ENCODE measurements around the gene SNAP91.

Gene SNAP91

DNA sequence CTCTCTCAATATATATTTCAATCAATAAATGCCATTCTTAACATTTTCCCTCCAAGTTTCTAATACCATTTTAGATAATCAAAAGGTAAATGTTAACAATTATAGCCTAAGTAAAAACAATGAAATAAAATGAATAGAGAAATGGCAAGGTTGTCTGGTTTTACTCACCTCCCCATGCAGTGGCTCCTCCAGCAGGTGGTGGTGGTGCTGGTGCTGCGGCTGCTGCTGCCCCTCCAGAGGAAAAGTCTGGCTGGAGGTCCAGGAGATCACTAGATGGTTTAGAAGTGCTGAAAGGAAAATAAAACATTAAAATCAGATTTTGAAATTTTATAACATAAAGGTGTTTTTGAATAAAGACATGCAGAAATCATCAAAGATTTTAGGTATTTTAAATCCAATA lies 103.4 kb downstream of the SNAP91 start:
- H3K14ac ChIP-seq (ENCODE audit: low read length) = no peak overlapping the region
- no peak overlapping the region for H4K8ac ChIP-seq (ENCODE audit: low read depth, low read length)
- no peak overlapping the region for H2BK12ac ChIP-seq (ENCODE audit: low read length)
- no peaks in the 10 kb centered on the region for H3K79me1 ChIP-seq (ENCODE audit: low read depth, low read length)
- no peak overlapping the region for H4K91ac ChIP-seq (ENCODE audit: low read depth, low read length, poor library complexity)
- no peaks in the 10 kb centered on the region for H3K9me3 ChIP-seq (replicated peaks in 1 of 2; ENCODE audit: control insufficient read depth in 2 of 2, insufficient read depth in 1 of 2, low read depth in 1 of 2, low read length in 2 of 2)
- no peak overlapping the region for H3K23ac ChIP-seq (ENCODE audit: low read depth, low read length, poor library complexity)
- no peak overlapping the region for H3K18ac ChIP-seq (ENCODE audit: low read length)
- no peak overlapping the region for H2AFZ ChIP-seq (ENCODE audit: low read length)
- no peak overlapping the region for H3K4ac ChIP-seq (ENCODE audit: low read length)
- no peak overlapping the region for H3K27ac ChIP-seq (replicated peaks; ENCODE audit: low read length)
- H3K9ac ChIP-seq (ENCODE audit: low read depth, low read length, poor library complexity) = no peak overlapping the region
- no peaks in the 10 kb centered on the region for H3K27me3 ChIP-seq (ENCODE audit: control insufficient read depth in 3 of 3, insufficient read depth in 3 of 3, low read depth in 1 of 3, low read length in 3 of 3)
- no peaks in the 10 kb centered on the region for H3K4me1 ChIP-seq (ENCODE audit: control insufficient read depth in 2 of 2, insufficient read depth in 1 of 2, low read depth in 1 of 2, low read length in 2 of 2)
- H2AK5ac ChIP-seq (ENCODE audit: low read depth, low read length) = no peak overlapping the region
- no CpG with 5 or more reads among the region's 1 CpG for WGBS, 2 donors (ENCODE audit: extremely low coverage in 2 of 2, insufficient read length in 2 of 2, insufficient replicate concordance in 1 of 2)
- H2BK5ac ChIP-seq (ENCODE audit: low read length) = no peak overlapping the region
- no peak overlapping the region for H3K4me2 ChIP-seq (ENCODE audit: insufficient read depth, low read length, poor library complexity, severe bottlenecking)
- no peak overlapping the region for H2BK15ac ChIP-seq (ENCODE audit: low read length)
- DNase-seq (ENCODE audit: low spot score) = no peak
- no peaks in the 10 kb centered on the region for H3K36me3 ChIP-seq (replicated peaks in 1 of 2; ENCODE audit: control insufficient read depth in 2 of 2, insufficient read depth in 2 of 2, low read length in 2 of 2)
- no peak overlapping the region for H2BK120ac ChIP-seq (ENCODE audit: low read depth, low read length)
- no peak overlapping the region for H3K4me3 ChIP-seq (ENCODE audit: low read length in 2 of 2)

DNA sequence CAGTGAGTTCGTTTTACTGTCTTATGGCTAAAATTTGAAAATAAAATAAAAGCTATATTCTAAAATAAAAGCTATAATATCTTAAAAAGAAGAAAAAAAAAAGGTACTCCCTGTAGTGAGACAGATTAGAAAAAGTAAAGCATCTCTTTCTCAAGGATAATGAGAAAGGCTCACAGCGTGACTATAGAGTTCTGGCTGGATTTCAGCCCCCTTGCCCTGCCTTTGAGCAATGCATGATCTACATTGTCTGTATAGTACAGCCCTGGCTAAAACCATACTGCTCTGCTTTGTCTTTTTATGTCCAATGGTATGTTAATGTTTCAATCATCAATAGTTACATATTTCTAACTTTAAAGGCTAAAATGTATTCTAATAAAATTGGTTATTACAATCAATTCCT lies 105.3 kb downstream of the SNAP91 start:
- Histone ChIP-seq H3K4me1 (ENCODE audit: control insufficient read depth in 2 of 2, insufficient read depth in 1 of 2, low read depth in 1 of 2, low read length in 2 of 2) (no peaks in the 10 kb centered on the region), H3K14ac (ENCODE audit: low read length) (no peak overlapping the region), H3K9ac (ENCODE audit: low read depth, low read length, poor library complexity) (no peak overlapping the region), H2BK15ac (ENCODE audit: low read length) (no peak overlapping the region), H3K27ac (replicated peaks; ENCODE audit: low read length) (no peak overlapping the region), H2AK5ac (ENCODE audit: low read depth, low read length) (no peak overlapping the region), H2BK5ac (ENCODE audit: low read length) (no peak overlapping the region), H4K8ac (ENCODE audit: low read depth, low read length) (no peak overlapping the region), H2BK12ac (ENCODE audit: low read length) (no peak overlapping the region), H3K36me3 (replicated peaks in 1 of 2; ENCODE audit: control insufficient read depth in 2 of 2, insufficient read depth in 2 of 2, low read length in 2 of 2) (no peaks in the 10 kb centered on the region), H3K4ac (ENCODE audit: low read length) (no peak overlapping the region), H4K91ac (ENCODE audit: low read depth, low read length, poor library complexity) (no peak overlapping the region), H3K4me2 (ENCODE audit: insufficient read depth, low read length, poor library complexity, severe bottlenecking) (no peak overlapping the region), H3K23ac (ENCODE audit: low read depth, low read length, poor library complexity) (no peak overlapping the region), H2BK120ac (ENCODE audit: low read depth, low read length) (no peak overlapping the region), H2AFZ (ENCODE audit: low read length) (no peak overlapping the region), H3K27me3 (ENCODE audit: control insufficient read depth in 3 of 3, insufficient read depth in 3 of 3, low read depth in 1 of 3, low read length in 3 of 3) (no peaks in the 10 kb centered on the region), H3K9me3 (replicated peaks in 1 of 2; ENCODE audit: control insufficient read depth in 2 of 2, insufficient read depth in 1 of 2, low read depth in 1 of 2, low read length in 2 of 2) (no peaks in the 10 kb centered on the region), H3K79me1 (ENCODE audit: low read depth, low read length) (no peaks in the 10 kb centered on the region), H3K18ac (ENCODE audit: low read length) (no peak overlapping the region), H3K4me3 (ENCODE audit: low read length in 2 of 2) (no peak overlapping the region)
- DNase-seq (ENCODE audit: low spot score) = no peak
- no CpG with 5 or more reads among the region's 2 CpGs for WGBS, 2 donors (ENCODE audit: extremely low coverage in 2 of 2, insufficient read length in 2 of 2, insufficient replicate concordance in 1 of 2)

DNA sequence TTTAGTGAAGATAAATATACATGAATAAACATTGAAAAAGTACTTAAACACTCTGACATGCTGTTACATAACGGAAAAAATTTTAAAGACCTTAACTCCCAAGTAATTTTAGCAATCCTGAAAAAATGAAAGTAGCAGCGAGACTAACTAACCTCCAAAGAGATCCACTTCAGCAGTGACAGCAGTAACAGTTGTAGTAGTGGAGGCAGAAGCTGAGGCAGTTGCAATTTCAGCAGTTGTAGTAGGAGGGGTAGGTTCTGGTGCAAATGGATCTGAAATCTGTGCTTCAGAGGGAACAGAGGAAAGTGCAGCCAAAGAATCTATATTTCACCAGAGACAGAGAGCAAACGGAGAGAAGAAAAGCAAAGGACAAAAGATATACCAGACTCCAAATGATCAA lies 107.8 kb downstream of the SNAP91 start:
- no peaks in the 10 kb centered on the region for H3K79me1 ChIP-seq (ENCODE audit: low read depth, low read length)
- no peak overlapping the region for H4K8ac ChIP-seq (ENCODE audit: low read depth, low read length)
- no peak overlapping the region for H4K91ac ChIP-seq (ENCODE audit: low read depth, low read length, poor library complexity)
- no CpG with 5 or more reads among the region's 3 CpGs for WGBS, 2 donors (ENCODE audit: extremely low coverage in 2 of 2, insufficient read length in 2 of 2, insufficient replicate concordance in 1 of 2)
- no peak overlapping the region for H3K9ac ChIP-seq (ENCODE audit: low read depth, low read length, poor library complexity)
- H3K27ac ChIP-seq (replicated peaks; ENCODE audit: low read length) = no peak overlapping the region
- H2AFZ ChIP-seq (ENCODE audit: low read length) = no peak overlapping the region
- no peak overlapping the region for H2AK5ac ChIP-seq (ENCODE audit: low read depth, low read length)
- no peak overlapping the region for H2BK15ac ChIP-seq (ENCODE audit: low read length)
- peaks cover 0 to 2% of the 10 kb centered on the region in 2 donors for H3K4me1 ChIP-seq (ENCODE audit: control insufficient read depth in 2 of 2, insufficient read depth in 1 of 2, low read depth in 1 of 2, low read length in 2 of 2)
- H2BK12ac ChIP-seq (ENCODE audit: low read length) = no peak overlapping the region
- H3K4ac ChIP-seq (ENCODE audit: low read length) = no peak overlapping the region
- no peak overlapping the region for H3K4me3 ChIP-seq (ENCODE audit: low read length in 2 of 2)
- no peak overlapping the region for H3K23ac ChIP-seq (ENCODE audit: low read depth, low read length, poor library complexity)
- no peaks in the 10 kb centered on the region for H3K36me3 ChIP-seq (replicated peaks in 1 of 2; ENCODE audit: control insufficient read depth in 2 of 2, insufficient read depth in 2 of 2, low read length in 2 of 2)
- no peak overlapping the region for H3K4me2 ChIP-seq (ENCODE audit: insufficient read depth, low read length, poor library complexity, severe bottlenecking)
- H3K27me3 ChIP-seq (ENCODE audit: control insufficient read depth in 3 of 3, insufficient read depth in 3 of 3, low read depth in 1 of 3, low read length in 3 of 3) = no peaks in the 10 kb centered on the region
- no peak overlapping the region for H3K14ac ChIP-seq (ENCODE audit: low read length)
- no peak for DNase-seq (ENCODE audit: low spot score)
- no peak overlapping the region for H3K18ac ChIP-seq (ENCODE audit: low read length)
- no peak overlapping the region for H2BK120ac ChIP-seq (ENCODE audit: low read depth, low read length)
- H2BK5ac ChIP-seq (ENCODE audit: low read length) = no peak overlapping the region
- H3K9me3 ChIP-seq (replicated peaks in 1 of 2; ENCODE audit: control insufficient read depth in 2 of 2, insufficient read depth in 1 of 2, low read depth in 1 of 2, low read length in 2 of 2) = no peaks in the 10 kb centered on the region

DNA sequence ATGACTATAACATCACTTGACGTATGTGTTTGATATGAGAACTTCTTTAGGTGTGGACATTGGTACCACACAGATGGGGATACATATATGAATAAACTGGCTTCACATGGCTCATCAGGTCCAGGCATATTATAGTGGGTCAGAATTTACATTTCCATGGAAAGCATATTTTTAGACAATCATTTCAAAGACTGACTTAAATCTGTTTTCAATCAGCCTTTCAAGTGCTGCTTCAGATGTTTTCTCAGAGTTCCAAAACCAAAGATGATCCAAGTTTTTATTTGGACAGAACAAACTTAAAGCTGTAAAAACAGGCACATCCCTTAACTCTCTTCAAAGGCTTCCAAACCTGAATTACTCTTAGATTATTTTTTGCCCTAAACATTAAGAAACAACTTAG lies 108.4 kb downstream of the SNAP91 start:
- Histone ChIP-seq H3K9ac (ENCODE audit: low read depth, low read length, poor library complexity) (no peak overlapping the region), H3K4me1 (ENCODE audit: control insufficient read depth in 2 of 2, insufficient read depth in 1 of 2, low read depth in 1 of 2, low read length in 2 of 2) (peaks cover 0 to 2% of the 10 kb centered on the region in 2 donors), H2BK12ac (ENCODE audit: low read length) (no peak overlapping the region), H2BK5ac (ENCODE audit: low read length) (no peak overlapping the region), H2BK120ac (ENCODE audit: low read depth, low read length) (no peak overlapping the region), H4K91ac (ENCODE audit: low read depth, low read length, poor library complexity) (no peak overlapping the region), H3K79me1 (ENCODE audit: low read depth, low read length) (no peaks in the 10 kb centered on the region), H3K4me3 (ENCODE audit: low read length in 2 of 2) (no peak overlapping the region), H2AFZ (ENCODE audit: low read length) (no peak overlapping the region), H2BK15ac (ENCODE audit: low read length) (no peak overlapping the region), H3K9me3 (replicated peaks in 1 of 2; ENCODE audit: control insufficient read depth in 2 of 2, insufficient read depth in 1 of 2, low read depth in 1 of 2, low read length in 2 of 2) (no peaks in the 10 kb centered on the region), H3K23ac (ENCODE audit: low read depth, low read length, poor library complexity) (no peak overlapping the region), H3K4me2 (ENCODE audit: insufficient read depth, low read length, poor library complexity, severe bottlenecking) (no peak overlapping the region), H3K27me3 (ENCODE audit: control insufficient read depth in 3 of 3, insufficient read depth in 3 of 3, low read depth in 1 of 3, low read length in 3 of 3) (no peaks in the 10 kb centered on the region), H3K14ac (ENCODE audit: low read length) (no peak overlapping the region), H4K8ac (ENCODE audit: low read depth, low read length) (no peak overlapping the region), H3K4ac (ENCODE audit: low read length) (no peak overlapping the region), H2AK5ac (ENCODE audit: low read depth, low read length) (no peak overlapping the region), H3K36me3 (replicated peaks in 1 of 2; ENCODE audit: control insufficient read depth in 2 of 2, insufficient read depth in 2 of 2, low read length in 2 of 2) (no peaks in the 10 kb centered on the region), H3K18ac (ENCODE audit: low read length) (no peak overlapping the region), H3K27ac (replicated peaks; ENCODE audit: low read length) (no peak overlapping the region)
- no peak for DNase-seq (ENCODE audit: low spot score)
- WGBS, 2 donors (ENCODE audit: extremely low coverage in 2 of 2, insufficient read length in 2 of 2, insufficient replicate concordance in 1 of 2) = no CpG with 5 or more reads among the region's 1 CpG

Measured in neuronal stem cell (in vitro differentiated cells).